HG03175 (cell line): Measurements from ENCODE around the gene HADHB.
"Not testable (repeated sequence)": the region's sequence is repeated elsewhere in the genome, so short reads cannot be mapped to it uniquely, and the experiment has no call there.

Experiments used
- ATAC-seq: cut with Tn5 transposase; IDR thresholded peaks from one replicate; pipeline ENCODE4 v1.9.1; 2021; ENCODE audit warnings: mild to moderate bottlenecking, moderate library complexity; ENCODE audit not compliant: unreplicated experiment

HADHB gene

DNA sequence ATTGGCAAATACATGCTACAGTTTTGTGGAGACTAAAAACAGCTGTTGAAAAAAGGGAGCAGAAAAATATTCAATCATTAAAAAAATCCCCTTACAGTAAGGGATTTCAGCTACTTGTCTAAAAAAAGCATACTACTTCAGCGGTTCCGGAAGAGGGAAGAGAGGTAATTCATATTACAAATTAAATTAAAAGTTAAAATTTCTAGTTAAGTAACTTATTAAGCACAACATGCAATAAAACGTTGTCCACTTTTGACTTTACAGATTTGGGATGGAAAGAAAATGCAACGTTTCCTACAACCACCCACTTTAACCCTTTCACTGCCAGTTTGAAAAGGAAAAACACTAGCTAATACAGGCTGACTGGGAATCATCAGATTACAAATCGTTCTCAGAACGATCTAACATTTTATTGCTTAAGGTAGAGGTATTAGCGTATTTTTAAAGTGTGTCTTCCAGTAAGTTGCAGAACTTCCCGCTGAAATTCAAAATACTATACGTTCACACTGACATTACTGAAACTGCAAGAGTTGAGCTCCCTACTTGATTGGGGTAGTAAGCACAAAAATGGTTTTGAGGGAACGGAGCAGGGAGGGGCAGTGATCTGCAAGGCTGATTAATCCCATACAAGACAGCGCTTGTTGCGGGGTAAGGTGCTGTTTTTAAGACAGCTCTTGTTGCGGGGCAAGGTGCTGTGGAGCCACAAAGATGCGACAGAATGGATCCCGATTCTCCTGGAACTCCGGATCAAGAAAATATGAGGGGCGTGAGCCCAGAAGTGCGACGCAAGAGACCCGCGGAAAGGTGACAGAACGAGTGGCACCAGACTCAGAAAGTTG is 1.1 kb upstream of the HADHB start:
- no peak for ATAC-seq

DNA sequence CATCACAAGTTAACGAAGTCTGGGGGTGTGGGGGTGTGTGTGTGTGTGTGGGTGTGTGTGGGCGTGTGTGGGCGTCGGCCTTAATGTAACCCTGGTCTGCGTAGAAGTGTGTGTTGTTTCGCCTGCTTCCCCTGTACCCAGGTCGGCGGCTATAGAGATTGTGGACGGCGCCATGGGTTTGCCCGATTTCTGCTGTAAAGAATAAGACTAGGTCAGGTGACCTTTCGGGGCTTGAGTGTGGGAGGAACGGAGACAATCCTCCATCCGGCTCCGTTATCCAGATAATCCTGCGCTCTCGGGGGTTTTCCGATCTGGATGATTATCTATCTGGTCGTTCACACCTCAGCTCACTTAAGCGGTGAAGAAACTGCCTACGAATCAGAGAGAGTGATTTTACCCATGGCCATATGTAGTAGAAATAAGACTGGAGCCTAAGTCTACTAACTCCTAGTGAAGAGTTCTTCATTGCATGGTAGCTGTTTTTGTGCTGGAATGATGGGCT is 543 bp downstream of the HADHB start:
- peak; percentile 9 for ATAC-seq

DNA sequence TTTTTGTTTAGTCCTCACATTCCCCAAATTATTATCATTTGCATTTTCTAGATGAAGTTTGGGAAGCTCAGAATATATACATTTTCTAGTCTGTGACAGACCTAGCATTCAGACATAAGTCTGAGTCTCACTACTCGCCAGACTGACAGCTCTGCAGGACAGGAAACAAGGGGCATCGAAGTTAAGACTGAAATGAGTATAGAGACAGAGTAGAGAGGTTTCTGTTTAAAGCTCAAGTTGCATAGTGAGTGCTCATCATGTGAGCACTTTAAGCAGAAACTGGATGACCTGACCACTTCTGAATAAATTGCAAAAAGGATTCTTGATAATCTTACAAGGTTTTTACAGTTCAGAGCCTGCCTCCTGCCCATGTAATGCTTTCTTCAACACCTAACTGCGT is 1.1 kb downstream of the HADHB start:
- peak; percentile 56 for ATAC-seq

DNA sequence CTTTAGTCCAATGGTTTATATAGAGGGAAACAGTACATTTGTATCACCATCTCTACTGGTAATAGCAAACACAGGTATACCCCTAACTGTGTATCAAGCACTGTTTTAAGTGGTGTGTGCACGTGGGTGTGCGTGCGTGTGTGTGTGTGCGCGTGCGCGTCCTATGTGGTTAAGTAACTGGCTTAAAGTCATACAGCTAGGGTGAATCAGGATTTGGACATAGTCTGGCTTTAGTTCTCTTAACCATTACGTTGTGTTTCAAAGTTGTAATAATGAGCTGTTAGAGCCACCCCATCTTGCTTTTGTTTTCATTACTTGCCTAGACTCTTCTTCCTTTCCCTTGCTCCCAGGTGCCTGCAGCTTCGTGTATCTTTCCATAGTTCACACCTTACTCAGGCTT is 2.1 kb downstream of the HADHB start:
- ATAC-seq = no peak

DNA sequence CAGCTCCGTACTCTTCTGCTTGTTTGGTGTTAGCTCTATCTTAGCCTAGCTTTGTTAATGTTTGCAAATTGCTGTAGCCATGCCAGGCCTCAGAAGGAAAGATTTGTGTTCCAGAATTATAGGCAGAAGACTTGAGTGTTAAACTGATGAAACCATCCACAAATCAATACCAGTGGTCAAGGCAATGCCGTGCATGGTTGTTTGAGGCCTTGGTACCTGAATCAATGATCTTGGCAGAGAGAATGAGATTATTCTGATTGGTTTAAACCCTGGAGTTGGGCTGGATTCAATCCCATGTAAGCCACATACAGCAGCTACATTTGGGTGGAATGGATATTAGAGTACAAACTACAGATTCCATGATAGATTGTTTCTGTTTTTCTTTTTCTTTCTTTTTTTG is 4.9 kb downstream of the HADHB start:
- ATAC-seq = no peak

DNA sequence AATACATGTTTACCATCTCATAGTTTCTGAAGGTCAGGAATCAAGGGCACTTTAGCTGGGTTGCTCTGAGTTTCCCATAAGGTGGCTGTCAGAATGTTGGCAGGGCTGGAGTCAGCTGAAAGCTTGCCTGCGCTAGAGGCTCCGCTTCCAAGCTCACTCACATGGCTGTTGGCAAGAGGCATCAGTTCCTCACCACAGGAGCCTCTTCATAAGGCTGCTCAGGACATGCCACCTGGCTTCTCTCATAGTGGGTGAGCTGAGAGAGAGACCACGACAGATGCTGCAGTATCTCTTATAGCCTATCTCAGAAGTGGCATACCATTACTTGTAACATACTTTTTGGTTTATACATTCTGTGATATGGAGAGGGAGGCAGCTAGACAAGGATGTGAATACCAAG is 7.2 kb downstream of the HADHB start:
- ATAC-seq = no peak

DNA sequence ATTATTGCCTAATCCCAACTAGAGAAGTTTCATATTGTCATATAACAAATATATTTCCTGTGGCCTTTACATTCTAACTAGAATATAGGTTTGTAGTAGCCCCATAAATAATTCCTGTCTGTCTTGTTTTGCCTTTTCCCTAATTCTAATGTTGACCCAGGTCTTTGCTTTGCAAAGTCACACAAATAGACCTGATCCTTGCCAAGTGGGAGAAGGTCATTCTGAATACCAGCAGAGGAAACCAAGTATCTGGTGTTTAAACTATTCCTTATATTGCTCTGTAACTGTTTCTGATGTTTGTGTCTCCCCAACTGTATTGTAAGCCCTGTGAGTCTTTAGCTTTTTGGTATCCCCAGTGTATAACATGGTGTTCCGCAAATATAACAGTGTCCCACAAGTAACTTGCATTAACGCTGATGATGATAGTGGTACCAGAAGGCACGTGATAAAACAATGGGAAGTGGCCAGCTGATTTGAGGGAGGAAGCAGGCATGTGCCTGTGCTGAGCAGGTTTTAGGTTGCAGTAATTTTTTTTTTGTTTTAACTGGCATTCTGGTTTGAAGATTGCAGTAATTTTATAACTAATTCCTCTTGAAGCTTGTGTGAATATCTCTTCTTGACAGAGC is 11.1 kb downstream of the HADHB start:
- ATAC-seq = no peak

DNA sequence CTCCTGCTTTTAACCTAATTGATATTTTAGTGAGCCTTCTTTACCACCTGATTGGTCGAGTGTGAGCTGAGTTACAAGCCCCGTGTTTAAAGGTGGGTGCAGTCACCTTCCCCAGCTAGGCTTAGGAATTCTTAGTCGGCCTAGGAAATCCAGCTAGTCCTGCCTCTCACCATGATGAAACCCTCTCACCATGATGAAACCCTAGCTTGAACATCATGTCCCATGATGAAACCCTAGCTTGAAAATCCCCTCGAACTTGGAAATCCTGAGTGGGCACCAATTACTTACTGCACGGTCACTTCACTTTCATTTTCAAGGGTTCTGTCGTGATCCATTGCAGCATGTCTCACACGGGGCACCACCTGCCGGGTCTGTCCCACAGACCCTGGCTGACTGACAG is 14.1 kb downstream of the HADHB start:
- not testable (repeated sequence) for ATAC-seq

DNA sequence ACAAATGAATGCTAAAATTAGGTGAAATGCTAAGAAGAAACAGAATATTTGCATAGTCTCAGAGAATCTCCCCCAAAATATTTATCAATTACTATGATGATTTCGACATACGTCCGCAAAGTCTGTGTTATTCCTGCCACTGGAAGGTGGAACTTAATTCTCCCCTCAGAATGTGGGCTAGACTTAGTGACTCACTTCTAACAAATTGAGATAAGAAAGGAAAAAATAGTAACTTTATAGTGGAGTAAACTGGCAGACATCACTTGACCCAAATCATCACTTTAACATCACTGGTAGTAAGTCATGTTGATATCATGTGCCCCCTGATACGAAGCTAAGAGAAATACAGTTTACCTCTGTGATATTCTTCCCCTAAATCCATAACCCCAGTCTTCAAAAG is 23.5 kb downstream of the HADHB start:
- no peak for ATAC-seq

DNA sequence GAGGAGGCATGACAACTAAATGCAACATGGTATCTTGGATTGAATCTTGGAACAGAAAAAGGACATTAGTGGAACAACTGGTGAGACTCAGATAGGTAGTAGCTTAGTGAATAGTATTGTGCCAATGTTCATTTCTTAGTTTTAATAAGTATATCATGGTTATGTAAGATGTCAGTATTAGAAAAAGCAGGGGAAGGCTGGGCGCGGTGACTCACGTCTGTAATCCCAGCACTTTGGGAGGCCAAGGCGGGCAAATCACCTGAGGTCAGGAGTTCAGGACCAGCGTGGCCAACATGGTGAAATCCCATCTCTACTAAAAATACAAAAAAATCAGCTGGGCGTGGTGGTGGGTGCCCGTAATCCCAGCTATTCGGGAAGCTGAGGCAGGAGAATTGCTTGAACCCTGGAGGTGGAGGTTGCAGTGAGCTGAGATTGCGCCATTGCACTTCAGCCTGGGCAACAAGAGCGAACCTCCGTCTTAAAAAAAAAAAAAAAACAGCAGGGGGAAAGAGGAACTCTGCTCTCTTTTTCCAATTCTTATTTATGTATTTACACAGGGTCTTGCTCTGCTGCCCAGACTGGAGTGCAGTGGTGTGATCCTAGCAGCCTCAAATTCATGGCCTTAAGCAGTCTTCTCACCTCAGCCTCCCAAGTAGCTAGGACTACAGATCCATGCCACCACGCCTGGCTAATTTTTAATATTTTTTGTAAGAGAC is 24.1 kb downstream of the HADHB start:
- ATAC-seq = not testable (repeated sequence)

DNA sequence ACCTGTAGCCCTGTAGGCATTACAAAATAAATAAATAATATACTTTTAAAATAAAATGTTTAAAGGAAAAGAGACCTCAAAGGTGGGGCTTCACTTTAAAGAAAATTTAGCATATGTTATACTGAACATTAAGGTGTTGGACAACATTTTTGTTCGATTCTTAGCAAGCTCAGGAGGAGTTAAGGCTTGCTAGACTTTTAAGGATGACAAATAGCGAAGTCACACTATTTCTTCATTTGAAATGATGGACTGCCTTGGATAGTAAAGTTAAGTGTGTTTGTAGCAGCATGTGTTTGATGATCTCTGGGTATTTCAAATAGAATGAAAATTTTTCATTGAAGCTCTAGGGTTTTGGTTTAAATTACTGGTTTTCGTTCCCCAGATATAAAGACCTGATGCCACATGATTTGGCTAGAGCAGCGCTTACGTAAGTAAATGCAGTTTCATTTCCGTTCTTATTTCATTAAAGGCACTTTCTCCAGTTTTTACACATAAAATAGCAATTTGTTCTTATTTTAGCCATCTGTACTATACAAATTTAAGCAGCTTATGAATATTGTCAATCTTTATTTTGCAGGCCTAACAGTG is 24.9 kb downstream of the HADHB start:
- no peak for ATAC-seq

DNA sequence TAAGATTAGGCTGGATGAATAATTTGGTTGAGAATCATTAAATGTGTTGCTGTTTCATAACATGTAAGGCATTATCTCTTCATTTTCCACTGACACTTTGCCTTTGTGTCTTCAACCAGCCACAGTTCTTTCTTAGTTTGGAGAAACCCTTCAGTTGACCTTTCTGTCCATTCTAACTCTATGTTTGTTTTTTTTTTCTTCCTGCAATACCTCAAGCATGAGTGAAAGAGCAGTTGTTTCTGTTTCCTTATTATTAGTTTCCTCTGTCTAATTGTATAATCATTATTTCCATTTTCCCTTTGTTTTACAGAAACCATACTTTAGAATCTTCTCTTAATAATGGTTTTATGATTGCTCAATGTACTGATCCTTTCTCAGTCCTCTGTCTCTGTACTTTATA is 25.6 kb downstream of the HADHB start:
- no peak for ATAC-seq

DNA sequence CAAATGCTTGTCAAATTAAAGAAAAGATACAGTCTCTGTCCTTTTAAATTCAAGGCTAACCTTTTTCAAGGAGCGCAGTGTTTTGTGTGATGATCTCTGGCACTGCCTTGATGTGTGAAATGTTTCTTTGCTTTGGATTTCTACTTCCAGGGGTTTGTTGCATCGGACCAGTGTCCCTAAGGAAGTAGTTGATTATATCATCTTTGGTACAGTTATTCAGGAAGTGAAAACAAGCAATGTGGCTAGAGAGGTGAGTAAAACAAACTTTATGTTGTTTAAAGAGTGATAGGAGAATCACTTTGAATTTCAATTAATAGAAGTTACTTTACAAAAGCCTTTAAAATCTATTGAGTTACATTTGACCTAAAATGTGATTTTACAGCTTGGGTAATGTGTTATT is 28.8 kb downstream of the HADHB start:
- ATAC-seq = no peak

DNA sequence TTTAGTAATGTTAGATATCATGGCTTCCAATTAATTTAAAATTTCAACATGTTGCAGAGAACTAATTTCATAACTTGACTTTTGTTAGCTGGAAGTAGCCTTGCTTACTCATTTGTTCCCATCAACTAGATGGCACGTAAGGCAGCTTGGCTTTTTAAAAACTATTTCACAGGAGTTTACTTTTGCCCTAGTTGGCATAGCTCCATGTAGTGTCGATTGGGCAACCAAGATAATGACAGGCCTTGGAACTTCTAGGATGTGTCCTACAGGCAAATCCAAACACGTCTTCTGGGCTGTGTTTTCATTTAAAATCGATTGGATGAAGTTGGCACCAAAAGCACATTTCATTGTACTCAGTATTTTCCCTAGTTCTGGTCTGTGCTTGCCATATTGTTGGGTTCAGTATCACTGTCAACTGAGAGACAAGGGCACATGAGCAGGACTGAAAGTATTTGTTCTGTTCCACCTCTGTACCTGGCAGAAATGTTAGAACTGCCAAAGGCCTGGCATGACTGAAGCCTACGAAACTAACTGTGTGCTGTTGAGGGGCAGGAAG is 29.4 kb downstream of the HADHB start:
- ATAC-seq = no peak

DNA sequence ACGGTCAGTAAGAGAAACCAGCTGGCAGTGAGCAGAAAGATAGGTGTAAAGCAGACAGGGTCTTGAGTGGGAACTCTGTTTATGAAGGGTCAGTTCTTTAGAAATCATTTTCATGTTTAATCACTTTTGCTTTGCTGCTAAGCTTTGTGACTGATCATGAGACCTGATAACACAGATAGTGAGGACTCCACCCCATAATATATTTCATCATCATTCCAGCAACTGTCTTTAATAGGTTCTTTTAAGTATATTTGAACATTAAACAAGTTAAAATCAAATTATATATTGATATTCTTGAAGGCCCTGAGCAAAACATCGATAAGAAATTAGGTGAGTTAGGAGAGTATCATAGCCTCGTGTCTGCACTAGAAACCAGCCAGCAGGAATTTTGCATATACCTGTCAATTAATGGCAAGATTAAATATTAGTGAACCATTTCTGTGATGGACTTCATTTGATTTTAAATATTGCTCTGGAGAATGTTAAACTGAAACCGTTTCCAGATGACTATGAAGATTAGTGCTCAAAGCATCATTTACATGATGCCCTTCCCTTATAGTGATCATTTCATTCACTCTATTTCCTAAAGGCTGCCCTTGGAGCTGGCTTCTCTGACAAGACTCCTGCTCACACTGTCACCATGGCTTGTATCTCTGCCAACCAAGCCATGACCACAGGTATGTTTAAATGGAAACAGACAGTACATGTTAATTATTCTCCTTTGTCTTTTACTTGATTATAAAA is 31.9 kb downstream of the HADHB start:
- ATAC-seq = no peak

DNA sequence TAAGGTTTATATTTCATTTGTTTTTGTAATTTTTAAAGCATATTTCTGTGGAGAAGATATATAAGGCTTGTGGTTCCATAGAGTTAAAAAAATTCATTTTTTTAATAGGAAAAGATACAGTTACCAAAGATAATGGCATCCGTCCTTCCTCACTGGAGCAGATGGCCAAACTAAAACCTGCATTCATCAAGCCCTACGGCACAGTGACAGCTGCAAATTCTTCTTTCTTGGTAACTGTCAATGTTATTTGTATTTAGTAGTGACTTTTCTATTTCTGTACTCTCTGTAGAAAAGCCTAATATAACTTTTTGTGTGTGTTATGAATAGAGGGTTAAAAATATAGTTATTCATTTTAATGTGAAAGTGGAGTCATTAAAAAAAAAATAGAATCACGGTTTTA is 35.1 kb downstream of the HADHB start:
- no peak for ATAC-seq

DNA sequence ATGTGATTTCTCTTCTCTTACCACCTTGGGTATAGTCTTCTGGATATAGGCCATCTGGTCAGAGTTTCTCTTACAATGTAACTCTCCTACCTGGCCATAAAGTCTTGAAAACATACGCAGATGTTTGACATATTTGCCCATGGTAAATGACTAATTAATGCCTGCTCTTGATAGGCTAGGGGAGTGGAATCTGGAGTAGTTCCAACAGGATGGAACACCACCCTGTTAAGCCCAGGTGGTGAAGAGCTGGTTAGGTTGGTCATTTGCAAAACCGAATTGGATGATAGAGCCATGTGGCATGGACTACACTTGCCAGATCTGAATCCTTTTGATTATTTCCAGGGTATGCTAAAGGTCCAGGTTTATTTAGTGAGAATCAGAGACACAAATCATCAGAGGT is 36.5 kb downstream of the HADHB start:
- ATAC-seq = no peak

DNA sequence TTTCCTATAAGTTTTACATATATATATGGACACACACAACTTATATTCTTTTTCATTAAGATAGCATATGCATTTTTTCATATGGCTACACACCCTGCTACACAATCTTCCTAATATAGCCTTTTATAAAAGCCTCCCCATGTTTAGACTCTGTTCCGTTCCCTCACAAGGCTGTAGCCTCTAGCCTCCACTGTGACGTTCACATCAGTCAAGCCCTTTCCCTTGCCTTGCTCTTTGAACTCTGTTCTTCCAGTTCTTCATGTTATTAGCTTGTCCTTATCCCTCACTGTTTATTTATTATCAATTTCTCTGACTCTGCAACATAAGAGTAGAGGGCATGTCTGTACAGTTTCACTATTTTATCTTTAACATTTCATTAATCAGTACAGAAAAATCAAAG is 38.9 kb downstream of the HADHB start:
- no peak for ATAC-seq

DNA sequence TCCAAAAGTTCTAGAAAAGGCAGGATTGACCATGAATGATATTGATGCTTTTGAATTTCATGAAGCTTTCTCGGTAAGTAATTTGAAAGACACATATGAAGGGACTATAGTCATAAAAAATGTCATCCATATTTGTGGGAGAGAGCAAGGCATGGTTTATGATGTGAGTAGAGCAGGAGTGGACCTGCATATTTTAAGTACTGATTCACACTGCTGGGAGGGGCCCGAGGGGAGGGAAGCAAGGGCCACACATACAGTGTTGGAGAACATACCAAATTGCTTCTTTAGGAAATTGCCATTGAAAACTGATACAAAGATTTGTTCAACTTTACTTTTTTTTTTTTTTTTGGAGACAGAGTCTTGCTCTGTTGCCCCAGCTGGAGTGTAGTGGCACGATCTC is 39.4 kb downstream of the HADHB start:
- no peak for ATAC-seq

DNA sequence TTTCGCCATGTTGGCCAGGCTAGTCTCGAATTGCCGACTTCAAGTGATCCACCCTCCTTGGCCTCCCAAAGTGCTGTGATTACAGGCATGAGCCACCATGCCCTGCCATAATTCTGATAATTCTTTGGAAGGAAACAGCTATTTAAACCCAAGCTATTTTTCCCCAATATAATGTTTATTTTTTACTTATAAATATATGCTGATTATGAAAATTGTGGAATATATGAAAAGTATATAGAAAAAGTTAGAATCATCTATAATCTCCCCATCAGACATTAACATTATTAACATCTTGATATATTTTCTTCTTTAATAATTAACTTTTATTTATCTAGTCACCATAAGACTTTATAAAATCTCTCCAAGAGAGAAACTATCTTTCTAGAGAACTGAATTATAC is 41.2 kb downstream of the HADHB start:
- ATAC-seq = no peak
